ENCODE data around the gene KCND2.
"Not testable (repeated sequence)": the region's sequence is repeated elsewhere in the genome, so short reads cannot be mapped to it uniquely, and the experiment has no call there.

Gene KCND2

DNA sequence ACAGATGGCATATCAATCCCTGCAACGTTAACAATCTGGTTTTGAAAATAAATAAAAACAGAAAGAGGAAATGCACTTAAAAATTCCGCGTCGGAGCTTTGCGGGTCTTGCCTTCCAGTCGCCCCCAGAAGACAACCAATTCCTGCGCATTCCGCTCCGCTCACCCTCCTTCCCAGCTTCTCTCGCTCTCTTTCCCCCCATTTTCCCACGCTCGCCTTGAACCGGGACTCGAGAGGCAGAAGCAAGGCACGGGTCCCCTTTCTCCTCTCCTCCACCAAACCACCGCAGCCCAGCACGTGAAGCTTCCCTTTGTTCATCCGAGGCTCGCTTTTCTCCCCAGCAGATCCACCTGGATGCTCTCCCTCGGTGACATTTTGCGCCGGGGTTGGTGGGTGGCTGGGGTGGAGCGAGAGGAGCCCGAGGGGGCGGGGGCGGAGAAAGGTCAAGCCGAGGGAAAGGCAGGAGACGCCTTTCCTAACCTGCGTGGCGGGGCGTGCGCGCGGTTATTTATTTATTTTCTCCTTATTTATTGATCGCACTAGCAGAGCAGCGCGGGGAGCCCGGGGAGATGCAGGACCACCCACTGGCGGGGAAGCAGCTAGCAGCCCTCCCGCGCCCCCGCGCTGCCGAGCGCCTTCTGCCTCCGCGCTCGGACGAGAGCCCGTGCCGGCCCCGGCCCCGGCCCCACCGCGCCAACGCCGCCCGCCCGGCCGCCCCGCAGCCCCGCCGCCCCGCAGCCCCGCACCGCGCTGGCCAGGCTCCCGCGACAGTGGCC, at the start of gene KCND2:
TSS of gene KCND2 (plus strand) at position 475 of the 775 bp plus-strand sequence.
- H3K4me3 ChIP-seq (ENCODE audit: low read length): peak within 1 kb of the TSS; percentile 76
- TF ChIP-seq, protein P1, sequence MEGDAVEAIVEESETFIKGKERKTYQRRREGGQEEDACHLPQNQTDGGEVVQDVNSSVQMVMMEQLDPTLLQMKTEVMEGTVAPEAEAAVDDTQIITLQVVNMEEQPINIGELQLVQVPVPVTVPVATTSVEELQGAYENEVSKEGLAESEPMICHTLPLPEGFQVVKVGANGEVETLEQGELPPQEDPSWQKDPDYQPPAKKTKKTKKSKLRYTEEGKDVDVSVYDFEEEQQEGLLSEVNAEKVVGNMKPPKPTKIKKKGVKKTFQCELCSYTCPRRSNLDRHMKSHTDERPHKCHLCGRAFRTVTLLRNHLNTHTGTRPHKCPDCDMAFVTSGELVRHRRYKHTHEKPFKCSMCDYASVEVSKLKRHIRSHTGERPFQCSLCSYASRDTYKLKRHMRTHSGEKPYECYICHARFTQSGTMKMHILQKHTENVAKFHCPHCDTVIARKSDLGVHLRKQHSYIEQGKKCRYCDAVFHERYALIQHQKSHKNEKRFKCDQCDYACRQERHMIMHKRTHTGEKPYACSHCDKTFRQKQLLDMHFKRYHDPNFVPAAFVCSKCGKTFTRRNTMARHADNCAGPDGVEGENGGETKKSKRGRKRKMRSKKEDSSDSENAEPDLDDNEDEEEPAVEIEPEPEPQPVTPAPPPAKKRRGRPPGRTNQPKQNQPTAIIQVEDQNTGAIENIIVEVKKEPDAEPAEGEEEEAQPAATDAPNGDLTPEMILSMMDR (conservative IDR thresholded peaks at IDR 0.05; ENCODE audit: low read depth, low read length): no peak
- DNase-seq (ENCODE audit: low read depth): no peak

DNA sequence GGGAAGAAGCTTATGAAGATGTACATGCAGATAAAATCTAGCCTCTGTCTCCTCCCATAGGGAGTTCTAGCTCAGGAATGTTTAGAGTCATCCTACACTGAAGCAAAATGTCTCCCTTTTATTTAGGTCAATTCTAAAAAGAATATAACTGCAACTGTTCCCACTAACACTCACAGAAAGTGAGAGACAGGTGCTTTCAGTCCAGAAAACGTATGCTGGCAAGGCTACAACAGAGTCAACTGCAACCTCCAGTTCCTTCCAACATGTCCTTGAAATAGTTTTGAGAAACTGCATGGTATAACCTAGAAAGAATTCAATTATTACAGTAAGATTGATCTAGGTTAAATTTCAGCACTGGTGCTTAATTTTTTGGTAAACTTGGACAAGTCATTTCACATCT, 46.8 kb upstream of the KCND2 start:
- no peak overlapping the region for H3K4me3 ChIP-seq (ENCODE audit: low read length)
- TF ChIP-seq, protein P1 (conservative IDR thresholded peaks at IDR 0.05; ENCODE audit: low read depth, low read length): no peak
- no peak for DNase-seq (ENCODE audit: low read depth)

DNA sequence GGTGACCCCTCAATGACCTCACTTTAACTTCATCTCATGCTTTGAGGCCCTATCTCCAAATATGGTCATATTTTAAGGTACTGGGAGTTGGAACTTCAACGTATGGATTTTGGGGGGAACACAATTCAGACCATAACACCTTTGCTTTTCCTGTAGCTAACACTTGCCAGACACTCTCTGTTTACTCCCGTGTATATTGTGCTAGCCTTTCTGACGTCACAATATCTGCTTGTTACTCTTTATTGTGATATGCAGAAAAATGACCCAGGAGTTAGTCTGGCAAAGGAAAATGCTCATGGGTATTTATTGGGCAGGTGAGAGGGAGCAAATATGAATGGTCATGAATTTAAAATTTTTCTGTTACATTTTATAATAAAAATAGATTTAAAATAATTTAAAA, 45.7 kb upstream of the KCND2 start:
- DNase-seq (ENCODE audit: low read depth): no peak
- TF ChIP-seq, protein P1 (conservative IDR thresholded peaks at IDR 0.05; ENCODE audit: low read depth, low read length): no peak

DNA sequence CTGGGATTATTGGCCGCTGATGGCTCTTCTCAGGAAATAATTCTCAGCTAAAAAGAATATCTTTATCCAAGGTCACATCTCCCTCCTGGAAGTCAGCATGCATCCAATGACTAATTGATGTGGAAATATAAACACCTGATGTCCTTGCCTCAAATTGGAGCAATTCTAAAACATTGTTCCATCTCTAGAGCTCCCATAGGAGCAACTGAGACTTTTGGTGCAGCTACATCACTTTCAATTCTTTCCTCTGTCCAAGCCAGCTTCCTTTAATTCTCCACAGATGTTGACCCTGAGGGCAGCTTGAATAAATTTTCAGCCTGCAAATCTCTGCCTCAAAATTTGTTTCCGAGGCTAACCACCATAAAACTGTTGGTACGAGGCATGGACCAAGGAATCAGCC, 43.9 kb upstream of the KCND2 start:
- no peak for DNase-seq (ENCODE audit: low read depth)

More for the DNA sequence above, 45.7 kb upstream of the KCND2 start:
- H3K4me3 ChIP-seq (ENCODE audit: low read length): no peak overlapping the region

DNA sequence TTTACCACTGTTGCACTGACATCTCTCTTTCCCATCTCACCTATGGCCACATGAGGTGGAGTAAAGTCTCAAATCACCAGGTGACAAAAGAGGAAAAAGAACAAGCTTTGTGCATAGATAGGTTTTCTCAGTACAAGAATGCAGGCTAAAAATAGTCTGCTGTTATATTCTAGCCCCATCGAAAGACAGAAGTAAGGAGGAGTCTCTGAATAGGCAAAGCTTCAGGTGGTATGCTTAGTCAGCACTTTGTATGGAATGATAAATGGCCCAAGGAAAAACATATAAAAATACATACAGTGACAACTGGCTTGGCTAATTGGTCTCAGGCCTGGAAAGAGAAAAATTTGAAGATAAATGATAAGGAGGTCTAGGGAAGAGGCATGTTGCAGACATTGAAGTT, 39.6 kb upstream of the KCND2 start:
- TF ChIP-seq, protein P1 (conservative IDR thresholded peaks at IDR 0.05; ENCODE audit: low read depth, low read length): no peak
- no peak overlapping the region for H3K4me3 ChIP-seq (ENCODE audit: low read length)
- no peak for DNase-seq (ENCODE audit: low read depth)

More for the DNA sequence above, 43.9 kb upstream of the KCND2 start:
- H3K4me3 ChIP-seq (ENCODE audit: low read length): no peak overlapping the region
- TF ChIP-seq, protein P1 (conservative IDR thresholded peaks at IDR 0.05; ENCODE audit: low read depth, low read length): no peak

DNA sequence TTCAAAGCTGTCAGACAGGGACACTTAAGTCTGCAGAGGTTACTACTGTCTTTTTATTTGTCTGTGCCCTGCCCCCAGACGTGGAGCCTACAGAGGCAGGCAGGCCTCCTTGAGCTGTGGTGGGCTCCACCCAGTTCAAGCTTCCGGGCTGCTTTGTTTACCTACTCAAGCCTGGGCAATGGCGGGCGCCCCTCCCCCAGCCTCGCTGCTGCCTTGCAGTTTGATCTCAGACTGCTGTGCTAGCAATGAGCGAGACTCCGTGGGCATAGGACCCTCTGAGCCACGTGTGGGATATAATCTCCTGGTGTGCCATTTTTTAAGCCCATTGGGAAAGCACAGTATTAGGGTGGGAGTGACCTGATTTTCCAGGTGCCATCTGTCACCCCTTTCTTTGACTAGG, 32.6 kb upstream of the KCND2 start:
- not testable (repeated sequence) for H3K4me3 ChIP-seq (ENCODE audit: low read length); DNase-seq (ENCODE audit: low read depth)

DNA sequence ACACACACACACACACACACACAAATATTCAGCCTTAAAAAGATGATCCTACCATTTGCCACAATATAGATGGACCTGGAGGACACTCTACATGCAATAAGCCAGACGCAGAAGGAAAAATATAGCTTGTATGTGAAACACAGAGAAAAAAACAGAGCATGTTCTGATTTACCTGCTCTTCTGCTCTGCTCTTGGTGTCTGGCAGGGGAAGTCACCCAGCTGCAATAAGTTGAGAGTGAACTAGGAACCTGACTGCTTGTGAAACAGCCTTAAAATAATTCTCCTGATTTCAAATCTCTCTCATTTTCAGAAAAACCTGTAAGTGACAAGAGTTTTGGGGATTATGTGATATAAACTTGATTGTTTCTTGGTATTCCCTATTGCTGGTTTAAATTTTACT, 31.0 kb upstream of the KCND2 start:
- TF ChIP-seq, protein P1 (conservative IDR thresholded peaks at IDR 0.05; ENCODE audit: low read depth, low read length): no peak
- DNase-seq (ENCODE audit: low read depth): no peak
- no peak overlapping the region for H3K4me3 ChIP-seq (ENCODE audit: low read length)
